CD4-positive, alpha-beta memory T cell (primary cell): ENCODE results near the gene HOXD12. TPM values are rescaled to one million over a fixed set of nuclear protein-coding genes. Genes with fewer than 3 reads are reported as not detected.
A peak's percentile ranks its signal among the peaks of the same experiment; 100 is the strongest.

Experiments
- CTCF ChIA-PET: fragments of 350-600 bp; sonication (Branson Sonifier 250); formaldehyde crosslinking; loops from one replicate; lab custom pipeline; 2021; ENCODE audit warnings: inconsistent platforms; ENCODE audit not compliant: partially characterized antibody; lab: Charles Lee
- POLR2A ChIA-PET: fragments of 350-600 bp; sonication (Branson Sonifier 250); formaldehyde crosslinking; loops from one replicate; lab custom pipeline; 2021; ENCODE audit not compliant: partially characterized antibody; lab: Charles Lee
- DNase-seq, 5 donors: peaks; one replicate each; pipeline versions ENCODE4 v3.0.0 to v3.0.0-alpha.2; 2020 to 2022; ENCODE audit warnings: mixed read lengths in 1 of 5
- H3K27ac ChIP-seq: one replicate; pipeline ENCODE4 v1.7.0; 2013; ENCODE audit warnings: low read depth, low read length
- H3K27me3 ChIP-seq: 2 replicates; pipeline ENCODE4 v1.7.0; 2013; ENCODE audit warnings: mild to moderate bottlenecking, low read length, moderate library complexity; ENCODE audit not compliant: insufficient read depth
- H3K36me3 ChIP-seq: 2 replicates; pipeline ENCODE4 v1.7.0; 2013; ENCODE audit warnings: mild to moderate bottlenecking, low read length, moderate library complexity; ENCODE audit not compliant: insufficient read depth
- H3K4me1 ChIP-seq: 2 replicates; pipeline ENCODE4 v1.7.0; 2013; ENCODE audit warnings: mild to moderate bottlenecking, low read length, moderate library complexity; ENCODE audit not compliant: insufficient read depth
- H3K4me3 ChIP-seq, 2 donors: one replicate each; pipeline ENCODE4 v1.7.0; 2013; ENCODE audit warnings: low read length in 2 of 2, mild to moderate bottlenecking in 1 of 2
- H3K9me3 ChIP-seq, 2 donors: one replicate each; pipeline ENCODE4 v1.7.0; 2013; ENCODE audit warnings: low read length in 2 of 2, control low read depth in 1 of 2; ENCODE audit not compliant: control insufficient read depth in 1 of 2
- H3K27ac Mint-ChIP-seq, 7 donors: one replicate each; pipeline ENCODE4 v1.8.0; 2020 to 2021; ENCODE audit warnings: mixed read lengths in 7 of 7, mild to moderate bottlenecking in 6 of 7, inconsistent platforms in 3 of 7, moderate library complexity in 3 of 7
- H3K27me3 Mint-ChIP-seq, 2 donors: one replicate each; pipeline ENCODE4 v1.8.0; 2020 to 2021; ENCODE audit warnings: mixed read lengths in 2 of 2
- H3K36me3 Mint-ChIP-seq, 2 donors: one replicate each; pipeline ENCODE4 v1.8.0; 2020 to 2021; ENCODE audit warnings: mixed read lengths in 2 of 2, inconsistent platforms in 1 of 2, mild to moderate bottlenecking in 1 of 2
- H3K4me1 Mint-ChIP-seq, 4 donors: one replicate each; pipeline ENCODE4 v1.8.0; 2020 to 2021; ENCODE audit warnings: mixed read lengths in 4 of 4, mild to moderate bottlenecking in 1 of 4
- H3K4me3 Mint-ChIP-seq, 8 donors: one replicate each; pipeline ENCODE4 v1.8.0; 2020 to 2021; ENCODE audit warnings: mixed read lengths in 8 of 8, mild to moderate bottlenecking in 7 of 8, moderate library complexity in 6 of 8, inconsistent platforms in 3 of 8
- H3K9me3 Mint-ChIP-seq, 8 donors: one replicate each; pipeline ENCODE4 v1.8.0; 2020 to 2021; ENCODE audit warnings: mixed read lengths in 8 of 8, mild to moderate bottlenecking in 5 of 8, inconsistent platforms in 3 of 8, moderate library complexity in 1 of 8
- intact Hi-C: fragments of 100-400 bp; cut with micrococcal nuclease; formaldehyde crosslinking; loops from one replicate; pipeline ENCODE4 v1.15.1; 2023
- polyA plus RNA-seq, 2 donors: library from polyadenylated mRNA; unstranded; fragments of 300-500 nt; fragmentation: Illumina TruSeq; gene quantifications; one replicate each; pipeline ENCODE4 v1.2.3, GENCODE V29; 2021
- total RNA-seq, 2 experiments: library from RNA; stranded (reverse); gene quantifications; one replicate each; pipeline ENCODE4 v1.2.3, GENCODE V29; 2021

The HOXD12 gene
- total and polyA plus RNA-seq, 4 experiments from 2014 or later, result not detected

- H3K36me3 ChIP-seq, result no peaks in the 10 kb centered on the region
- H3K4me3 Mint-ChIP-seq, result no peak overlapping the region
- ChIA-PET POLR2A (no interaction called here), CTCF (no interaction called here)
- no peak overlapping the region for H3K27ac ChIP-seq
- H3K4me1 ChIP-seq, result no peaks in the 10 kb centered on the region
- H3K4me1 Mint-ChIP-seq, result peaks cover 3 to 16% (median 8%) of the 10 kb centered on the region in 4 donors
- intact Hi-C loops, result loop anchor here (5.0 kb wide), 2 partner anchors 36 to 74 kb away; partner anchors contain the start of gene LNPK
- no peaks in the 10 kb centered on the region for H3K9me3 ChIP-seq
- H3K27me3 ChIP-seq, result peaks cover 82% of the 10 kb centered on the region
- peaks cover 62 to 67% of the 10 kb centered on the region in 2 donors for H3K27me3 Mint-ChIP-seq
- no peak for DNase-seq
- H3K4me3 ChIP-seq, result no peak overlapping the region
- H3K27ac Mint-ChIP-seq, result peak overlapping the region in 3 of 7 donors; percentile 4 to 56 (median 6)
- peaks cover 4 to 58% (median 41%) of the 10 kb centered on the region in 8 donors for H3K9me3 Mint-ChIP-seq
- peaks cover 0 to 10% of the 10 kb centered on the region in 2 donors for H3K36me3 Mint-ChIP-seq
Observed at GRCh38 chr2:176076796-176077195, 22.8 kb upstream of the HOXD12 start.

DNA sequence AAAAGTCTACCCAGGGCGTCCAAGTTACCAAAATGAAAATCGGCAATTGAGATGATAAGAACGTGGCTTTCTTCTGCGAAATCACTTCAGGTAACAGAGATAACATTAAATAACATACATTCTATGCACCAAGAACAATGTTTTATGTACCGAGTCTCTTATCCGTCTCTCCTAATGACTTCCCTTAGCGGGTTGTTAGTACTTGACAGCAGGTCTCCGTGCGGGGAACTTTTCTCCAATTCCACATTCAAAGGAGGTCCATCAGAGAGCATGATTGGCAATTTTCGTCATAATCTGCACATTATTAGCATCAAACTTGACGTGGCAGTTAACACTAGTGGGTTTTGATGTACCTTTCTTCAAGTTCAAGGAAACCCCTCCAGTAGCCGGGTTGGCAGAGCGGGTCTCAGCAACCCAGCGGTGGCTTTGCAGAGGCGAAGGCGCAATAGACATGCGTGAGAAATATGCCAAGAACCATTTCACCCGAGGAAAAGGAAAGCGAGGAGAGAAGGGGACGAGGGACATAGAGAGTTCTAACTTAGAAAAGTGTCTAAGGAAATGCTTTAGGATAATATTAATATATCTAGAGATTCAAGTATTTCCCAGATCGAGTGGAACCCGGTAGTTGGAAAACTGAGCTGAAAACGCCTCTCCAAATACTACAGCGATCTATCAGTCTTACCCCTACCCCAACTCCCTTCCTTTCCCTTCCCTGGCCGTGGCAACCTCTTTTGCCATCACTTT is 20.9 kb upstream of the HOXD12 start:
- H3K27me3 Mint-ChIP-seq, result peaks cover 59 to 62% of the 10 kb centered on the region in 2 donors
- peaks cover 3 to 14% (median 8%) of the 10 kb centered on the region in 4 donors for H3K4me1 Mint-ChIP-seq
- H3K4me1 ChIP-seq, result no peaks in the 10 kb centered on the region
- H3K4me3 ChIP-seq, result no peak overlapping the region
- no peak for DNase-seq
- POLR2A ChIA-PET, result no interaction called here
- peaks cover 4 to 58% (median 53%) of the 10 kb centered on the region in 8 donors for H3K9me3 Mint-ChIP-seq
- intact Hi-C loops, result loop anchor here (2.0 to 5.0 kb wide), 3 partner anchors 18 to 76 kb away; partner anchors contain the start of gene LNPK
- no peaks in the 10 kb centered on the region for H3K9me3 ChIP-seq
- peaks cover 0 to 11% of the 10 kb centered on the region in 2 donors for H3K36me3 Mint-ChIP-seq
- CTCF ChIA-PET, result no interaction called here
- no peaks in the 10 kb centered on the region for H3K36me3 ChIP-seq
- peaks cover 83% of the 10 kb centered on the region for H3K27me3 ChIP-seq
- H3K27ac ChIP-seq, result no peak overlapping the region
- peak overlapping the region in 5 of 7 donors; percentile 84 to 95 (median 91) for H3K27ac Mint-ChIP-seq
- peak overlapping the region in 7 of 8 donors; percentile 64 to 82 (median 75) for H3K4me3 Mint-ChIP-seq

- Histone ChIP-seq H3K4me3 (no peak overlapping the region), H3K27ac (no peak overlapping the region)
- peak overlapping the region; percentile 47 to 82 (median 72) for H3K4me3 Mint-ChIP-seq
Observed at GRCh38 chr2:176079285-176079830, 20.2 kb upstream of the HOXD12 start.

DNA sequence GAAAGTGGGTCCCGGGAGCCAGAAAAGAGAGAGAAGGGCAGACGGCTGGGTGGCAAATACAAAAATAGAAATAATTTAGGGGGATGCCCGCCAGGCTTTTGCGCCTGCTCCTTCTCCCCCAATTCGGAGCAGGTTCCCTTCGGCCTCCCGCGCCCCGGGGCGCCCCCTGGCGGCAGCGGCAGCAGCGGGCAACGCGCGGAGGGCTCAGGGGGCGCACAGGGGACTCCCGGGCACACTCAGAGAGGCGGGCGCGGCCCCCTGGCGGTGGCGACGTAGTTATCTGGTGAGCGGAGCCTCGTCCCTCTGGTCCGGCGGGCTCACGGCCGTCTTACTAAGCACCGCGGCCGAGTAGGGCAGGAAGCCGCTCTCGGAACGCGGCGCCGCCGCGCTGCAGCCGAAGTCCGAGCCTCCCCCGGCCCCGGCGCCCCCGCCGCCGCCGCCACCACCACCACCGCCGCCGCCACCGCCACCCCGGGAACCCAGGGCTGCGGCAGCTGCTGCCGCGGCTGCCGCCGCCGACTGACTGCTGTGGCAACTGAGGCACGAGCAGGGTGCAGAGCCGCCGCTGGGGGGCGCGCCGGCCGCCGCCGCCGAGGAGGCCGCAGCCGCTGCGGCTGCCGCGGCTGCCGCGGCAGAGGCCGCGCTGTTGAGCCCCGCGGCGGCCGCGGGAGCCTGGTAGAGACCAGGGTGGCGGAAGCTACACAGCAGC is 19.6 kb upstream of the HOXD12 start:
- intact Hi-C loops, result loop anchor here (2.0 to 5.0 kb wide), 3 partner anchors 17 to 78 kb away; partner anchors contain the start of gene LNPK
- Mint-ChIP-seq H3K4me1 (peaks cover 3 to 24% (median 9%) of the 10 kb centered on the region in 4 donors), H3K4me3 (peak overlapping the region in 6 of 8 donors; percentile 64 to 82 (median 72)), H3K27me3 (peaks cover 62 to 63% of the 10 kb centered on the region in 2 donors), H3K27ac (peak overlapping the region in 4 of 7 donors; percentile 90 to 95 (median 92)), H3K36me3 (peaks cover 0 to 16% of the 10 kb centered on the region in 2 donors), H3K9me3 (peaks cover 4 to 70% (median 65%) of the 10 kb centered on the region in 8 donors)
- ChIA-PET POLR2A (no interaction called here), CTCF (no interaction called here)
- no peaks in the 10 kb centered on the region for H3K4me1 ChIP-seq
- no peak overlapping the region for H3K4me3 ChIP-seq
- no peak overlapping the region for H3K27ac ChIP-seq
- no peaks in the 10 kb centered on the region for H3K9me3 ChIP-seq
- peak in 1 of 5 donors; percentile 24 for DNase-seq
- no peaks in the 10 kb centered on the region for H3K36me3 ChIP-seq
- H3K27me3 ChIP-seq, result peaks cover 85% of the 10 kb centered on the region

More at GRCh38 chr2:176079285-176079830, 20.2 kb upstream of the HOXD12 start:
- H3K9me3 Mint-ChIP-seq, result peaks cover 4 to 64% (median 59%) of the 10 kb centered on the region in 8 donors
- CTCF ChIA-PET, result no interaction called here
- peaks cover 60 to 62% of the 10 kb centered on the region in 2 donors for H3K27me3 Mint-ChIP-seq
- no peaks in the 10 kb centered on the region for H3K9me3 ChIP-seq
- H3K27ac Mint-ChIP-seq, result peak overlapping the region in 6 of 7 donors; percentile 32 to 95 (median 87)
- H3K36me3 Mint-ChIP-seq, result peaks cover 0 to 15% of the 10 kb centered on the region in 2 donors
- POLR2A ChIA-PET, result no interaction called here
- no peak for DNase-seq
- H3K27me3 ChIP-seq, result peaks cover 85% of the 10 kb centered on the region
- intact Hi-C loops, result loop anchor here (2.0 to 5.0 kb wide), 3 partner anchors 17 to 77 kb away; partner anchors contain the start of gene LNPK
- peaks cover 3 to 18% (median 9%) of the 10 kb centered on the region in 4 donors for H3K4me1 Mint-ChIP-seq
- H3K36me3 ChIP-seq, result no peaks in the 10 kb centered on the region
- no peaks in the 10 kb centered on the region for H3K4me1 ChIP-seq

DNA sequence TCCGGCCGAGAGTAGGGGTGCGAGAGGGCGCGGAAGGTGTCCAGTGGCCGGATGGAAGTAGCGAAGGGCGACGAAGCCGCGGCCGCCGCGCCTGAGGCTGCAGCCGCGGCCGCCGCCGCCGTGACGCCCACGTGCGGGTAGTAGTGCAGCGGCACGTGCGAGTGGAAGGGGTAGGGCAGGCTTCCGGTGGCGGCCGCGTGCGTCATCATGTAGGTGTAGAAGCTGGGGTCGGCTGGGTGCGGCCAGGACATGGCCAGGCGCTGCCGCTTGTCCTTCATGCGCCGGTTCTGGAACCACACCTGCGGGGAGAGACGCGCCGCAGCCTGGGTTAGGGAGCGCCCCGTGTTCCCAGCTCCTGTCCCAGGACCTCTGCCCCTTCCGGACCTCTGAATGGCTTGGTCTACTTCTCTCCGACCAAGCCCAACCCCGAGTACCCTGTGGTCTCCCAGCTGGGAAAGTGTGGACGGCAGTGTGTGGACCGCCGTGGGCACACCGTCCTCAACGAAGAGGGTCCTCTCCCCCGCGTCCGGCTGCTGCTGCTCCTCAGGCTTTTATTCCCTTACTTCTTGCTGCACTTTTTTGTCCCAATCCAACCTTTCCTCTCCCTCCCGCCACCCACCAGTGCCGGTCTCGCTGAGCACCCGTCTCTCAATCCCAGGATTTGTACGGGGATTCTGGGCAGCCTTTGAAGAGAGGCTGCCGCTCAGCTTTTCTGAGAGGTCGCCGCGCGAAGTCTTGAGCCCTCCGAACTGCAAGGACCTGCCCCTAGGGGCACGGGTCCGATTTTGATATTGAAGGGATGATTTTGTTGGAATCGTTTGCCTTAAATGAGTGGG is 18.8 kb upstream of the HOXD12 start:
- POLR2A ChIA-PET, result no interaction called here
- no peak for DNase-seq

GRCh38 chr2:176081376-176081836 is 18.2 kb upstream of the HOXD12 start:
- no peaks in the 10 kb centered on the region for H3K9me3 ChIP-seq
- H3K4me1 ChIP-seq, result no peaks in the 10 kb centered on the region
- no peak overlapping the region for H3K27ac ChIP-seq
- intact Hi-C loops, result no loop called here
- H3K36me3 ChIP-seq, result no peaks in the 10 kb centered on the region
- Mint-ChIP-seq H3K9me3 (peaks cover 4 to 71% (median 56%) of the 10 kb centered on the region in 8 donors), H3K27me3 (peaks cover 55 to 60% of the 10 kb centered on the region in 2 donors), H3K4me3 (peak overlapping the region; percentile 30 to 70 (median 60)), H3K4me1 (peaks cover 3 to 33% (median 10%) of the 10 kb centered on the region in 4 donors), H3K36me3 (peaks cover 0 to 17% of the 10 kb centered on the region in 2 donors), H3K27ac (peak overlapping the region in 6 of 7 donors; percentile 30 to 92 (median 90))
- POLR2A ChIA-PET, result no interaction called here
- CTCF ChIA-PET, result interaction anchor here (1.2 kb wide), 1 partner anchor 45 kb away, joined by 3 read pairs; no protein-coding TSS in a partner anchor
- no peak overlapping the region for H3K4me3 ChIP-seq
- peaks cover 87% of the 10 kb centered on the region for H3K27me3 ChIP-seq
- peak in 1 of 5 donors; percentile 21 for DNase-seq

More for the DNA sequence above, 18.8 kb upstream of the HOXD12 start:
- Mint-ChIP-seq H3K27ac (peak overlapping the region in 5 of 7 donors; percentile 82 to 92 (median 91)), H3K36me3 (peaks cover 0 to 17% of the 10 kb centered on the region in 2 donors), H3K4me3 (peak overlapping the region; percentile 30 to 68 (median 58)), H3K27me3 (peaks cover 57 to 63% of the 10 kb centered on the region in 2 donors), H3K9me3 (peaks cover 4 to 73% (median 60%) of the 10 kb centered on the region in 8 donors), H3K4me1 (peaks cover 3 to 31% (median 9%) of the 10 kb centered on the region in 4 donors)
- Histone ChIP-seq H3K27ac (no peak overlapping the region), H3K4me3 (no peak overlapping the region), H3K36me3 (no peaks in the 10 kb centered on the region), H3K4me1 (no peaks in the 10 kb centered on the region), H3K27me3 (peaks cover 85% of the 10 kb centered on the region), H3K9me3 (no peaks in the 10 kb centered on the region)
- intact Hi-C loops, result no loop called here
- CTCF ChIA-PET, result no interaction called here
